ENCODE results near the gene CORO6.

The CORO6 gene

DNA sequence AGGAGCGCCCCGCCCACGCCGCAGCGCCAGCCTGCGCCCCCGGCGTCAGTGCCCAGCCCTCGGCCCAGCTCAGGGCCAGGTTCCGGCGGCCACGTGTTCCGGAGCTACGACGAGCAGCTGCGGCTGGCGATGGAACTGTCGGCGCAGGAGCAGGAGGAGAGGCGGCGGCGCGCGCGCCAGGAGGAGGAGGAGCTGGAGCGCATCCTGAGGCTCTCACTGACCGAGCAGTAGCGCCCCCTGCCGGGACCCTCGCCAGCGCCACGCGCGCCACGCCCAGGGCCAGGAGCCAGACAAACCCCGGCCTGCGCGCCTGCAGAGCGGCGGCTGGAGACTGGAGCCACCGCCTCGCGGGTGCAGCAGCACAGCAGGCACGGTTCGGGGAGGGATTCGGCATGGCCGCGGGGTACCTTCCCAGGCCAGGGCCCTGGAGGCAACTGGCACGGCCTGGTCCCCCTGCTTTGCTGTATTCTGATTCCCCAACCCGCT, 9.3 kb downstream of the CORO6 start:
- Histone ChIP-seq H3K27me3 (ENCODE audit: insufficient read depth, poor library complexity, severe bottlenecking) (peaks cover 6% of the 10 kb centered on the region), H3K4me3 (ENCODE audit: severe bottlenecking) (no peak overlapping the region), H3K27ac (ENCODE audit: poor library complexity, severe bottlenecking) (no peak overlapping the region), H3K4me1 (ENCODE audit: insufficient read depth, poor library complexity, severe bottlenecking) (no peaks in the 10 kb centered on the region), H3K36me3 (ENCODE audit: low read depth) (no peaks in the 10 kb centered on the region), H3K9me3 (ENCODE audit: severe bottlenecking) (no peaks in the 10 kb centered on the region)
- DNase-seq (ENCODE audit: low spot score): peak; percentile 61
- ATAC-seq (ENCODE audit: low read depth): no peak
- TF ChIP-seq, protein P1, sequence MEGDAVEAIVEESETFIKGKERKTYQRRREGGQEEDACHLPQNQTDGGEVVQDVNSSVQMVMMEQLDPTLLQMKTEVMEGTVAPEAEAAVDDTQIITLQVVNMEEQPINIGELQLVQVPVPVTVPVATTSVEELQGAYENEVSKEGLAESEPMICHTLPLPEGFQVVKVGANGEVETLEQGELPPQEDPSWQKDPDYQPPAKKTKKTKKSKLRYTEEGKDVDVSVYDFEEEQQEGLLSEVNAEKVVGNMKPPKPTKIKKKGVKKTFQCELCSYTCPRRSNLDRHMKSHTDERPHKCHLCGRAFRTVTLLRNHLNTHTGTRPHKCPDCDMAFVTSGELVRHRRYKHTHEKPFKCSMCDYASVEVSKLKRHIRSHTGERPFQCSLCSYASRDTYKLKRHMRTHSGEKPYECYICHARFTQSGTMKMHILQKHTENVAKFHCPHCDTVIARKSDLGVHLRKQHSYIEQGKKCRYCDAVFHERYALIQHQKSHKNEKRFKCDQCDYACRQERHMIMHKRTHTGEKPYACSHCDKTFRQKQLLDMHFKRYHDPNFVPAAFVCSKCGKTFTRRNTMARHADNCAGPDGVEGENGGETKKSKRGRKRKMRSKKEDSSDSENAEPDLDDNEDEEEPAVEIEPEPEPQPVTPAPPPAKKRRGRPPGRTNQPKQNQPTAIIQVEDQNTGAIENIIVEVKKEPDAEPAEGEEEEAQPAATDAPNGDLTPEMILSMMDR (IDR thresholded peaks at IDR 0.05; ENCODE audit: poor library complexity, severe bottlenecking): peak; percentile 38

DNA sequence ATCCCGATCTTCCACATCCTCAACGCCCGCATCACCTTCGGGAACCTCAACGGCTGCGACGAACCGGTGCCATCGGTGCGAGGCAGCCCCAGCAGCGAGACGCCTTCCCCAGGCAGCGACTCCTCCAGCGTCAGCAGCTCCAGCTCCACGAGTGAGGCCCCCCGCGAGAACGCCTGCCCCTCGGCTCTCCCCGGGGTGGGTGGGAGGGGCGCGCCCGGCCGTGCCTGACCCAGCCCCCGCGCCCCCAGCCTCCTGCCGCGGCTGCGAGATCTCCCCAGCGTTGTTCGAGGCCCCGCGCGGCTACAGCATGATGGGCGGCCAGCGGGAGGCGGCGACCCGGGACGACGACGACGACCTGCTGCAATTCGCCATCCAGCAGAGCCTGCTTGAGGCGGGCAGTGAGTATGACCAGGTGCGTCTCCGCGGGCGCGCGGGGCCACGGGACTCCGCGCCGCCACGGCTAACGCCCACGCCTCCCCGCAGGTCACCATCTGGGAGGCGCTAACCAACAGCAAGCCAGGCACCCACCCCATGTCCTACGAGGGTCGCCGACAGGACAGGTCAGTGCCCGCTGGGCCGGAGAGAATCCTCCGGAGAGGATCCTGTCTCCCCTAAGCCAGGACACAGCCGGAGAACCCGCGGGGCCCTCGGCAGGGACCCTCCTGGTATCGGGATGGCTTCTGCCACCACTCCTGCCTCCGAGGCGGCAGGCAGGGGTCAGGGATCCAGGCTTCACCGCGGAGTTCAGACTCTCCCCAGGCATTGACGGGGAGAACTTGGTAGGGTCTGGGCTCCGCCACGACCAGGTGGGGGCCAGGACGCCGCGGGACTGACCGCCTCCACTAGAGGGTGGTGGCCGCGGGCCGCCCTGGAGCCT, 10.1 kb downstream of the CORO6 start:
- peak; percentile 61 for DNase-seq (ENCODE audit: low spot score)
- TF ChIP-seq, protein P1 (IDR thresholded peaks at IDR 0.05; ENCODE audit: poor library complexity, severe bottlenecking): no peak
- Histone ChIP-seq H3K27me3 (ENCODE audit: insufficient read depth, poor library complexity, severe bottlenecking) (peaks cover 6% of the 10 kb centered on the region), H3K9me3 (ENCODE audit: severe bottlenecking) (no peaks in the 10 kb centered on the region), H3K36me3 (ENCODE audit: low read depth) (no peaks in the 10 kb centered on the region), H3K27ac (ENCODE audit: poor library complexity, severe bottlenecking) (no peak overlapping the region), H3K4me3 (ENCODE audit: severe bottlenecking) (no peak overlapping the region), H3K4me1 (ENCODE audit: insufficient read depth, poor library complexity, severe bottlenecking) (no peaks in the 10 kb centered on the region)
- no peak for ATAC-seq (ENCODE audit: low read depth)

DNA sequence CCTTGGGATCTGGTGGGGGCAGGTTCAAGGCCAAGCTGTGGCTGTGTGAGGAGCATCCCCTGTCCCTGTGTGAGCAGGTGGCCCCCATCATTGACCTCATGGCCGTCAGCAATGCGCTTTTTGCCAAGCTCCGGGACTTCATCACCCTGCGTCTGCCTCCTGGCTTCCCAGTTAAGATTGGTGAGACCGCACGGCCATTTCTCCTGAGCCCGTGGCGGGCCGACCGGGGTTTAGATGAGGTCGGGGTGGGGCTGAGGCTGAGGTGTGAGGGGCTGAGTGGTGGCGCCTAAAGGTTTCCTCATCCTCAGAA, 10.7 kb downstream of the CORO6 start:
- TF ChIP-seq, protein P1 (IDR thresholded peaks at IDR 0.05; ENCODE audit: poor library complexity, severe bottlenecking): no peak
- H3K9me3 ChIP-seq (ENCODE audit: severe bottlenecking): no peaks in the 10 kb centered on the region
- H3K4me1 ChIP-seq (ENCODE audit: insufficient read depth, poor library complexity, severe bottlenecking): no peaks in the 10 kb centered on the region
- H3K27ac ChIP-seq (ENCODE audit: poor library complexity, severe bottlenecking): no peak overlapping the region
- no peaks in the 10 kb centered on the region for H3K36me3 ChIP-seq (ENCODE audit: low read depth)
- DNase-seq (ENCODE audit: low spot score): peak; percentile 50
- H3K27me3 ChIP-seq (ENCODE audit: insufficient read depth, poor library complexity, severe bottlenecking): peaks cover 6% of the 10 kb centered on the region
- H3K4me3 ChIP-seq (ENCODE audit: severe bottlenecking): no peak overlapping the region
- no peak for ATAC-seq (ENCODE audit: low read depth)

DNA sequence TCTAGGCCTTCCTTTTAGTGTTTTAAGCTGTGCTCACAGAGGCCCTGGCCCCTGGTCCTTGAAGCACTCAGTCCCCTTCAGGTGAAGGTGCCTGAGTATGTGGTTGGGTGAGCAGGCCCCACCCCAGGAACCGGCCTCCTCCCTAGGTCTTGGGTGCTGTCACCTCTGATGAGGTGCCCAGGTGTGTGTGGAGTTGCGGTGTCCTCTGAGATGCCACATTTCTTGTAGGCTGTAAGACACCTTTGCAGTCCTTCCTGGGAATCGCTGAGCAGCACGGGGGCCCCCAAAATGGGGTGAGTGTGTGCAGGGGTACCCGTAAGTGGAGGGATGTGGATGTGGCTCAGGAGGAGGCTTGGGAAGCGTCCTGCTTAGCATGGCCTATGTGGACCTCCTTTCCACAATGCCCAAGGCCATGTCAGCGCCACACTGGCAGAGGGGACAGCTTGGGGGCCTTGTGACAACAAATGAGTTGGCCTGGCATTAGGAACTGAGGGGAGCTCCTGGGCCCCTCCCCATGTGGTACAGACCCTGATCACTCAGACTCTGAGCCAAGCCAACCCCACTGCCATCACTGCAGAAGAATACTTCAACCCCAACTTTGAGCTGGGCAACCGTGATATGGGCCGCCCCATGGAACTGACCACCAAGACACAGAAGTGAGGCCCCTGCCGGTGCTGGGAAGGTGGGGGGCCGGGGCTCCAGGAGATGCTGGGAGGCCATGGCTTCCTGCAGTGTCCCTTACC, 11.2 kb downstream of the CORO6 start:
- Histone ChIP-seq H3K4me1 (ENCODE audit: insufficient read depth, poor library complexity, severe bottlenecking) (no peaks in the 10 kb centered on the region), H3K36me3 (ENCODE audit: low read depth) (no peaks in the 10 kb centered on the region), H3K27ac (ENCODE audit: poor library complexity, severe bottlenecking) (no peak overlapping the region), H3K9me3 (ENCODE audit: severe bottlenecking) (no peaks in the 10 kb centered on the region), H3K4me3 (ENCODE audit: severe bottlenecking) (no peak overlapping the region), H3K27me3 (ENCODE audit: insufficient read depth, poor library complexity, severe bottlenecking) (peaks cover 5% of the 10 kb centered on the region)
- ATAC-seq (ENCODE audit: low read depth) (no peak), DNase-seq (ENCODE audit: low spot score) (no peak)
- TF ChIP-seq, protein P1 (IDR thresholded peaks at IDR 0.05; ENCODE audit: poor library complexity, severe bottlenecking): no peak
